Thyroid gland (tissue), 4 donors: ENCODE measurements around the gene SLC38A2. TPM values are rescaled to one million over a fixed set of nuclear protein-coding genes. Genes with fewer than 3 reads are reported as not detected.
A peak's percentile ranks its signal among the peaks of the same experiment; 100 is the strongest.

ENCODE experiments used
- DNase-seq, 2 donors: peaks; one replicate each; pipeline ENCODE4 v3.0.0-alpha.2; 2019
- H3K27ac ChIP-seq, 3 donors: fragments of 200-600 bp; sonication (generic); 1 replicate in 2 of 3; 2 replicates in 1 of 3; pipeline ENCODE4 v1.5.1; 2016 to 2019; ENCODE audit warnings: mild to moderate bottlenecking in 1 of 3, moderate library complexity in 1 of 3
- H3K27me3 ChIP-seq: fragments of 200-600 bp; sonication (generic); one replicate; pipeline ENCODE4 v1.5.1; 2019
- H3K36me3 ChIP-seq, 2 donors: fragments of 200-600 bp; sonication (generic); one replicate each; pipeline ENCODE4 v1.5.1; 2016 to 2019
- H3K4me1 ChIP-seq, 2 donors: fragments of 200-600 bp; sonication (generic); one replicate each; pipeline ENCODE4 v1.5.1; 2017 to 2019
- H3K4me3 ChIP-seq, 3 donors: fragments of 200-600 bp; sonication (generic); replicated peaks in 1 of 3; 1 replicate in 2 of 3; 2 replicates in 1 of 3; pipeline ENCODE4 v1.5.1; 2016; ENCODE audit warnings: mild to moderate bottlenecking in 1 of 3
- H3K9me3 ChIP-seq: fragments of 200-600 bp; sonication (generic); one replicate; pipeline ENCODE4 v1.5.1; 2017
- POLR2A ChIP-seq, 2 donors: fragments of 450-650 bp; IDR thresholded peaks; one replicate each; pipeline ENCODE4 v1.6.1; 2017; ENCODE audit warnings: antibody characterized with exemption in 2 of 2, mild to moderate bottlenecking in 2 of 2, moderate library complexity in 1 of 2
- WGBS, 2 donors: methylation state at CpG; one replicate each; pipeline ENCODE4 v1.1.5; 2017; 5-methylcytosine and 5-hydroxymethylcytosine counted together
- intact Hi-C: fragments of 100-400 bp; cut with DNase I; formaldehyde crosslinking; loops from one replicate; pipeline ENCODE4 v1.15.1; 2023
- total RNA-seq, 4 donors: library from RNA; depleted of rRNA; stranded (reverse); fragments of >200 nt; gene quantifications; one replicate each; pipeline ENCODE4 v1.2.3, GENCODE V29; 2016
- TF ChIP-seq, protein P1 (sequence below), 6 experiments: fragments of 200-600 bp in 3 of 6; fragments of 450-650 bp in 3 of 6; sonication (generic) in 3 of 6; IDR thresholded peaks; one replicate each; pipeline ENCODE4 v1.5.1; 2016 to 2019; ENCODE audit warnings: antibody characterized with exemption in 6 of 6, mild to moderate bottlenecking in 2 of 6, inconsistent platforms in 1 of 6, moderate library complexity in 1 of 6

Gene SLC38A2
- total RNA-seq, 4 donors from 2014 or later, result 210 to 460 (median 314) TPM

DNA sequence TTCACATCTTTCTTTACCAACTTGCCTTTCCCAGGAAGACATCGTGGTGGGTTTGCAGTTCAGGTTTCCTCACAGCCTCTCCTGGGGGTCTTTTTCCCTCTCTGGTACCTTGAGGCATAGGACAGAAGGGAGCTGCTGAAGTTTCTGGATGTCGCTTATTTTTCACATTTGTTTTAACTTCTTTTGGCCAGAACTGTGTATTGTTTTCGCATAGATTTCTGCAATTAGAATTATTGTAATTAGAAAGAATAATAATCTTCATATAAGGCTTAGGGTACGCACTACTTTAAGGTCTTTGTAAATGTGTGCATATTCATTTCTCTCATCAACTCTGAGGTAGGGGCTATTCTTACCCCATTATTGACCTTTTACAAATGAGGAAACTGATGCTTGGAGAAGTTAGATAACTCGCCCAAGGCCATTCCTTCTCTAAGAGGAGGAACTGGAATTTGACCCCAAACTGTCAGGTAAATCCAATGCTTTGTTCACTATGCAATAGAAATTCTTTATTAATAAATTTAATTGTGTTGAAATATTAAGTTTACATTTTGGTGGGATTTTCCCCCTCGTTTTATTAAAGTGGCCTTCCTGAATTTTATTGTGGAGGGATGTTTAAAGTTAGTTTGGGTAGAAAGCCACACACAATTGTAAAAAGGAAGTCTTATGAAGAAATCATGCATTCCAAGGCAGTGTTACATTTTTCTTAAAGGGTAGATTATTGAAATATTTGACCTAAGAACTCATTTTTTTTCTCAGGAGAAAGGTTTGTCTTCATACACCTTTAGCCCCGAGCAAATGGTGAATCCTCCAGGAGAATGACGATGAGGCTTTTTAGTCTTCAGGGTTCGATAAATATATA is 12.1 kb upstream of the SLC38A2 start:
- H3K4me1 ChIP-seq, result peaks cover 39 to 48% of the 10 kb centered on the region in 2 donors

DNA sequence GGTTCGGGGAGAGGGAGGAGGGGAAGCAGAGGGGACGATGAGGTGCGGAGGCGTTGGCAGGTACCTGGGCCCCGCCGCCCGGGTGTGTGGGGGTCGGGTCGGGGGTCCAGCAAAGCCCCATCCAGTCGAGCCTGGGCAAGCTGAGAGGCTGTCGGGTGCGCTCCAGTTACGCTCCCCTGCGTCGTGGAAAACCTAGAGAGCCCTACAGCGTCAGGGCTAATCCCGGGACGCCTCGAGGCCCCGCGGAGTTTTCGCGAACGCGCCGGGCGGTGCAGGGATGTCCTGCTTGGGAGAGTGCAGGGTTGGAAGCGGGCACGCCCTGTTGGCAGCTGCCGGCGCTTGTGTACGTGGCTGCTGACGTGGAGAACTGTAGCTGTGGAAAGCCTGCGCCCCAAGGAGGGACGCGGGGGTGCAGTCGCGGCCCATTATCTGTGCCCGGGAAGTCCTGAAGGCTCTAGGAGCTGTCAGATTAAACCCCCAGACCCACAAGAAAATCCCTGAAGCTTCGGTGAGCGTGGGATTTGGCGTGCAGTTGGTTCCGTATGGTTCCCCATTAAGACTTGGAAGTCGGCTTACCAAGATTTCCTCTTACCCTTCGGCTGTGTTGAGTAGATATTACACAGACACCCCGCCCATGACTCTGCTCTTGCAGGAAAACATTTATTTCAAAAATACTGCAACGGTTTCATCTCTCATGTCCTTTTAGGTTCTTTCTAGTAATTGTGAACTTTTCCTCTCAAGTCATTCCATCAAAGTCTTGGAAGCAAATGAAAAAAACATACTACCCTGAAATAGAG is 11.3 kb upstream of the SLC38A2 start:
- H3K9me3 ChIP-seq, result no peaks in the 10 kb centered on the region
- peak; percentile 94 for DNase-seq
- TF ChIP-seq, protein P1, sequence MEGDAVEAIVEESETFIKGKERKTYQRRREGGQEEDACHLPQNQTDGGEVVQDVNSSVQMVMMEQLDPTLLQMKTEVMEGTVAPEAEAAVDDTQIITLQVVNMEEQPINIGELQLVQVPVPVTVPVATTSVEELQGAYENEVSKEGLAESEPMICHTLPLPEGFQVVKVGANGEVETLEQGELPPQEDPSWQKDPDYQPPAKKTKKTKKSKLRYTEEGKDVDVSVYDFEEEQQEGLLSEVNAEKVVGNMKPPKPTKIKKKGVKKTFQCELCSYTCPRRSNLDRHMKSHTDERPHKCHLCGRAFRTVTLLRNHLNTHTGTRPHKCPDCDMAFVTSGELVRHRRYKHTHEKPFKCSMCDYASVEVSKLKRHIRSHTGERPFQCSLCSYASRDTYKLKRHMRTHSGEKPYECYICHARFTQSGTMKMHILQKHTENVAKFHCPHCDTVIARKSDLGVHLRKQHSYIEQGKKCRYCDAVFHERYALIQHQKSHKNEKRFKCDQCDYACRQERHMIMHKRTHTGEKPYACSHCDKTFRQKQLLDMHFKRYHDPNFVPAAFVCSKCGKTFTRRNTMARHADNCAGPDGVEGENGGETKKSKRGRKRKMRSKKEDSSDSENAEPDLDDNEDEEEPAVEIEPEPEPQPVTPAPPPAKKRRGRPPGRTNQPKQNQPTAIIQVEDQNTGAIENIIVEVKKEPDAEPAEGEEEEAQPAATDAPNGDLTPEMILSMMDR (IDR thresholded peaks at IDR 0.05), result peak in 4 of 6 experiments; percentile 11 to 19 (median 14)
- peak; percentile 34 to 95 for TF ChIP-seq POLR2A (IDR thresholded peaks at IDR 0.05)
- peak overlapping the region; percentile 98 to 99 (median 99) for H3K27ac ChIP-seq
- WGBS, 2 donors, result 1% methylated on average over 13 to 36 of the region's 47 CpGs
- no peaks in the 10 kb centered on the region for H3K36me3 ChIP-seq
- H3K27me3 ChIP-seq, result no peaks in the 10 kb centered on the region
- peaks cover 39 to 46% of the 10 kb centered on the region in 2 donors for H3K4me1 ChIP-seq
- H3K4me3 ChIP-seq, result peak overlapping the region in 2 of 3 donors; percentile 64 to 72
- intact Hi-C loops, result no loop called here

More for the DNA sequence above, 12.1 kb upstream of the SLC38A2 start:
- H3K27me3 ChIP-seq, result no peaks in the 10 kb centered on the region
- H3K4me3 ChIP-seq, result peak overlapping the region in 2 of 3 donors; percentile 64 to 72
- TF ChIP-seq, protein P1 (IDR thresholded peaks at IDR 0.05), result no peak
- no peak for TF ChIP-seq POLR2A (IDR thresholded peaks at IDR 0.05)
- no peak for DNase-seq
- no peaks in the 10 kb centered on the region for H3K36me3 ChIP-seq
- H3K9me3 ChIP-seq, result no peaks in the 10 kb centered on the region
- 75 to 78% methylated on average over 9 of the region's 9 CpGs for WGBS, 2 donors
- intact Hi-C loops, result no loop called here
- peak overlapping the region; percentile 98 to 99 (median 99) for H3K27ac ChIP-seq

DNA sequence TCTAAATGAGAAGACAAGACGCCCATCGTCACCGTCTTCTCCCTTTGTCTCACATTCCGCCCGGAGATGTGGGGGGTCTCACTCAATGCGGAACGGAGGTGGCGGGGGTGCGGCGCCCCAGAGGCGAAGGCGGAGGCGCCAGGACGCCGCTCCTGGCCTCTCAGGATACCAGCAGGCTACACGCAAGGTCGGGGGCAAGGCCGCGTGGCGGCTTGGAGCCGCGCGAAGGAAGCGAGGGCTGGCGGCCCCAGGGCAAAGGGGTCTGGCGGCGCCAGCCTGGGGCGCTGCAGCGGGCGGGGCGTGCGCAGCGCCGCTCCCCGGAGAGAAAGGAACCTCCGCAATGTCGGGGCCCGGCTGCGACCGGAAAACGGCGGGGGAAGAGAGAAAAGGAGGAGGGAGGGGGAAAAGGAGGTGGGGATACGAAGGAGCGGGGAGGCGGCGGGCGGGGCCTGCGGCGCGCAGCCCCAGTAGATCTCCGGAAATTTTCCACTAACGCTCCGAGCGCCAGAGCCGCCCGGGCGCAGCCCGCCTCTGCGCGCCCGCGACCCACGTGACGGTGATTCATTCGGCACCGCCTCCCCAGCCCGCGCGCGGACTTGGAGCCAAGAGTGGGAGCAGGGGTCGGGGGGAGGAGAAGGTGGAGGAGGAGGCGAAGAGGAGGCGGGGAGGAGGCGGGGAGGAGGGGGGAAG is 10.5 kb upstream of the SLC38A2 start:
- Histone ChIP-seq H3K36me3 (no peaks in the 10 kb centered on the region), H3K4me1 (peaks cover 39 to 43% of the 10 kb centered on the region in 2 donors), H3K9me3 (no peaks in the 10 kb centered on the region), H3K27ac (peak overlapping the region; percentile 98 to 99 (median 99)), H3K4me3 (peak overlapping the region in 2 of 3 donors; percentile 69 to 72), H3K27me3 (no peaks in the 10 kb centered on the region)
- 0 to 1% methylated on average over 29 to 54 of the region's 74 CpGs for WGBS, 2 donors
- intact Hi-C loops, result no loop called here
- peak; percentile 65 to 91 for TF ChIP-seq POLR2A (IDR thresholded peaks at IDR 0.05)
- TF ChIP-seq, protein P1 (IDR thresholded peaks at IDR 0.05), result peak in 3 of 6 experiments; percentile 2 to 43 (median 23)
- DNase-seq, result peak; percentile 97 to 98

DNA sequence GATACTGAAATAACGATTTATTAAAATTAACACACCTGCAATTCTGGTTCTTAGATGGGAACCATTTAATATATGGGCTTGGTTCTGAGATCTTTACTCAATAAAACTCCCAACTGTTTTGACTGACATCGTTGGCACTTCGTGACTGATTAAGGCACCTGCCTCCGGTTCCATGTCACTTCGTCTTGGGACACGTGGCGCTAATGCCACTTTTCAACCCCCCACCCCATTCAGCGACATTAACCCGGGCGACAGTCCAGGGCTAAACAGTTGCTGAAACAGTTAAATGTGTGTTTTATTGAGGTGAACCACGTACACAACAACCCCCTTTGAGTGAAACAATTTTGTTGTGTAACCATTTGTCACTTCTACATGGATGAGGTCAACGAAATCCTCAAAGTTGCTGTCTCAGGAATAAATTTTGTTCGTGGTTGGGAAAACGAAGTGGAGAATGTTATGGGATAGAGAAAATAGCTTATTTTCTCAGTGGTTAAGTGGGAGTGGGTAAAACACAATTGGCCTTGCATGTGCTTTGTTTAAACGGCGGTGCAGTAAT is 9.9 kb upstream of the SLC38A2 start:
- Histone ChIP-seq H3K27me3 (no peaks in the 10 kb centered on the region), H3K36me3 (no peaks in the 10 kb centered on the region), H3K27ac (peak overlapping the region; percentile 98 to 99 (median 99)), H3K9me3 (no peaks in the 10 kb centered on the region), H3K4me1 (peaks cover 36 to 38% of the 10 kb centered on the region in 2 donors), H3K4me3 (peak overlapping the region in 2 of 3 donors; percentile 69 to 72)
- WGBS, 2 donors, result 59 to 60% methylated on average over 16 of the region's 16 CpGs
- intact Hi-C loops, result no loop called here
- no peak for TF ChIP-seq POLR2A (IDR thresholded peaks at IDR 0.05)
- TF ChIP-seq, protein P1 (IDR thresholded peaks at IDR 0.05), result no peak
- peak in 1 of 2 donors; percentile 20 for DNase-seq
